Stimulated activated CD4-positive, alpha-beta T cell treated with anti-CD3 and anti-CD28 coated beads, Interleukin-1b, Interleukin-23, amount 100 ng/mL, for 1 hour (primary cell): ENCODE measurements around the gene RHOC.

Source experiments
- DNase-seq, 2 donors: peaks; one replicate each; pipeline ENCODE4 v3.0.0-alpha.2; 2020; ENCODE audit warnings: low read depth in 2 of 2

RHOC gene

GRCh38 chr1:112678605-112679004, 28.3 kb downstream of the RHOC start:
- DNase-seq: no peak

GRCh38 chr1:112677501-112677900, 29.4 kb downstream of the RHOC start:
- DNase-seq: no peak

- no peak for DNase-seq
Observed at GRCh38 chr1:112676543-112676942, 30.4 kb downstream of the RHOC start.

GRCh38 chr1:112675728-112676381, 31.1 kb downstream of the RHOC start:
- no peak for DNase-seq

GRCh38 chr1:112674986-112675727, 31.8 kb downstream of the RHOC start:
- no peak for DNase-seq

GRCh38 chr1:112674440-112674985, 32.4 kb downstream of the RHOC start, which contains the start of gene MOV10:
Gene MOV10, plus strand, starts transcription at chr1:112674659. Its CDS starts 254 bp downstream, at chr1:112674913.
- no peak for DNase-seq

GRCh38 chr1:112673592-112674439, 33.1 kb downstream of the RHOC start:
- no peak for DNase-seq

GRCh38 chr1:112672842-112673241, 34.1 kb downstream of the RHOC start:
- DNase-seq: no peak

GRCh38 chr1:112672009-112672408, 34.9 kb downstream of the RHOC start:
- no peak for DNase-seq

- no peak for DNase-seq
Observed at GRCh38 chr1:112666946-112667345, 40.0 kb downstream of the RHOC start.

- no peak for DNase-seq
Observed at GRCh38 chr1:112665857-112666256, 41.1 kb downstream of the RHOC start.

GRCh38 chr1:112651205-112651604, 55.7 kb downstream of the RHOC start:
- no peak for DNase-seq
